ENCODE results near the gene CWC25. TPM values are rescaled to one million over a fixed set of nuclear protein-coding genes. Genes with fewer than 3 reads are reported as not detected.

CWC25 gene
- total RNA-seq, 1 donor from 2014 or later: 13.9 TPM

DNA sequence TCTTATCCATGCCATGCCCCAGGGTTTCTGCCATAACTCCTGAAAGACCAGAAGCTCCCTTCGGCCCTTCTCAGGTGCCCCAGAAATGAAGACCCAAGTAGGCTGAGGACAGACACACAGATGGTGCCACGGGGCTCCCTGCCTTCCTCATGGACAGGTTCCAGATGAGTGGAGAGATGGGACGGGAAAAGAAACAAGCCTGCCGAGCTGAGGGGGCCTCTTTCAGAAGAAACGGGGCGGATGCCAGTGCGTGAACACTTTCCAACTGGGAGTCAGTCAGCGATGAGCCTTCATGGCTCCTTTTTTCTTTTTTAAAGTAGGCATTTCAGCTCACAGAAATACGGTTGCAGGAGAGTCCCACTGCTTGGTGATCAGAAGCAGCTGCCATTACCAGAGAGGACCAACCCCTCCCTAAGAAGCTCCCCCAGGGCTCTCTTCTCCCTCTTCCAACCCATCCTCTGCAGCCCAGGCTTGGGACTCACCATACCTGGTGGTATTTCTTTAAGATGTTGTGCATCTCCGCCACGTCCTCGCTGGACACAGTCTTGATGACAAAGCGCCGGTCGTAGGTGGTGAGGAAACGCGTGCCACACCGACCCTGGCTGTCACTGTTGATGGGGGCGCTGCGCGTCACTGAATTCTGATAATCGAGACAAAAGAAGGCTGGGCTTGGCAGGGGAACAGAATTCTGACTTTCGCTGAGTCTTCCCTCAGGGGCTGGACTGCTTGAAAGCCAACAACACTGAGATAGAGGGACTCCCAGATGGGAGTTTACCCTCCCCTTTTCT is 45.0 kb downstream of the CWC25 start:
- no peak overlapping the region for H3K4me3 ChIP-seq (ENCODE audit: low read depth, low read length)
- H3K27me3 ChIP-seq (ENCODE audit: control insufficient read depth, insufficient read depth, low read length): no peaks in the 10 kb centered on the region
- DNase-seq (ENCODE audit: low read depth): no peak
- TF ChIP-seq, protein P1, sequence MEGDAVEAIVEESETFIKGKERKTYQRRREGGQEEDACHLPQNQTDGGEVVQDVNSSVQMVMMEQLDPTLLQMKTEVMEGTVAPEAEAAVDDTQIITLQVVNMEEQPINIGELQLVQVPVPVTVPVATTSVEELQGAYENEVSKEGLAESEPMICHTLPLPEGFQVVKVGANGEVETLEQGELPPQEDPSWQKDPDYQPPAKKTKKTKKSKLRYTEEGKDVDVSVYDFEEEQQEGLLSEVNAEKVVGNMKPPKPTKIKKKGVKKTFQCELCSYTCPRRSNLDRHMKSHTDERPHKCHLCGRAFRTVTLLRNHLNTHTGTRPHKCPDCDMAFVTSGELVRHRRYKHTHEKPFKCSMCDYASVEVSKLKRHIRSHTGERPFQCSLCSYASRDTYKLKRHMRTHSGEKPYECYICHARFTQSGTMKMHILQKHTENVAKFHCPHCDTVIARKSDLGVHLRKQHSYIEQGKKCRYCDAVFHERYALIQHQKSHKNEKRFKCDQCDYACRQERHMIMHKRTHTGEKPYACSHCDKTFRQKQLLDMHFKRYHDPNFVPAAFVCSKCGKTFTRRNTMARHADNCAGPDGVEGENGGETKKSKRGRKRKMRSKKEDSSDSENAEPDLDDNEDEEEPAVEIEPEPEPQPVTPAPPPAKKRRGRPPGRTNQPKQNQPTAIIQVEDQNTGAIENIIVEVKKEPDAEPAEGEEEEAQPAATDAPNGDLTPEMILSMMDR (IDR thresholded peaks at IDR 0.05; ENCODE audit: insufficient read depth, low read length, poor library complexity, severe bottlenecking): no peak
- peaks cover 3% of the 10 kb centered on the region for H3K36me3 ChIP-seq (ENCODE audit: control insufficient read depth, insufficient read depth, low read length)

DNA sequence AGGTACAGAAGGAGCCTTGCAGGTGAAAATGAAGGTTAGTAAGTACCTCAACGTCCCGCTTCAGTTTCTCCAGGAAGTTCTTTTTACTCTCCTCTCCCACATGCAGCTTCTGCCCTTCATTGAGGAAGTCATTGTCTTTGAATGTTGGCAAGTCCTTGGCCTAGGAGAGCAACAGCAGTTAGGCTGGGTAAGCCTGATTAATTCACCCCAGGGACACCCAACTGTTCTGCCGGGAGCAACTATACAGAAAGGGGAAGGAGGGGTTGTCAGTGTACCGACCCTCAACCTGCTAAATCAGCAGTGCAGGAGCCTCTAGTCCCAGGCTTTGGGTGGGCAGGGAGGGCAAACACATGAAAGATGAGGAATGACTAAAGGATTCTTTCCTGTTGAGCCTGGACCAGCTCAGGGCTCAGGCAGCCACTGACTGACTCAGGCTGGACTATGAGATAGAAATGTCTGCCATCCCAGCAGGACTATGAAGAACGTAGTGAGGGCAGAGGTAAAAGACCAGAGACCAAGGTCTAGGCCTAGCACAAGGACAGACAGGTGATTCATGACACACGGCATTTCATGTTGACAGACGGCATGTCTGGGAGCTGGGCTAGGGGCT is 47.4 kb downstream of the CWC25 start:
- H3K27me3 ChIP-seq (ENCODE audit: control insufficient read depth, insufficient read depth, low read length): no peaks in the 10 kb centered on the region
- peaks cover 3% of the 10 kb centered on the region for H3K36me3 ChIP-seq (ENCODE audit: control insufficient read depth, insufficient read depth, low read length)
- no peak overlapping the region for H3K4me3 ChIP-seq (ENCODE audit: low read depth, low read length)
- DNase-seq (ENCODE audit: low read depth): no peak
- TF ChIP-seq, protein P1 (IDR thresholded peaks at IDR 0.05; ENCODE audit: insufficient read depth, low read length, poor library complexity, severe bottlenecking): no peak

DNA sequence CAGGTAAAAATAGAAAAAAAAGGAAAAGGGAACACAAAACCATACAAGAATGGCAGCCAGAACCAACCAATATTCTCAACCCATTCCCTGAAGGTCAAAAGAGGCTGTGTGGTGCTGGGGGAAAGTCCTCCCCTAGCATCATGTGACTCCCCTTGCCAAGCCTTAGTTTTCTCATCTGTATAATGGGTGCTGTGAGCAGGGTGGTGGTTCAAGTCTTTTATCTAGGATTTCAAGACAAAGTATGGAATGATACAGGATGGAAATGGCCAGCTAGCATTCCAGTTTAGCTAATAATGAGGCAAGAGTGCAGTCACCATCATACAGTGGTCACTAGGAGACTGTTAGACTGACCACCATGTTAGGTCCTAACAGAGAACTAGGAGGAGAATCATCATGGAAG is 51.9 kb downstream of the CWC25 start:
- Histone ChIP-seq H3K27me3 (ENCODE audit: control insufficient read depth, insufficient read depth, low read length) (no peaks in the 10 kb centered on the region), H3K4me3 (ENCODE audit: low read depth, low read length) (no peak overlapping the region), H3K36me3 (ENCODE audit: control insufficient read depth, insufficient read depth, low read length) (peaks cover 1% of the 10 kb centered on the region)
- DNase-seq (ENCODE audit: low read depth): no peak
- TF ChIP-seq, protein P1 (IDR thresholded peaks at IDR 0.05; ENCODE audit: insufficient read depth, low read length, poor library complexity, severe bottlenecking): no peak

DNA sequence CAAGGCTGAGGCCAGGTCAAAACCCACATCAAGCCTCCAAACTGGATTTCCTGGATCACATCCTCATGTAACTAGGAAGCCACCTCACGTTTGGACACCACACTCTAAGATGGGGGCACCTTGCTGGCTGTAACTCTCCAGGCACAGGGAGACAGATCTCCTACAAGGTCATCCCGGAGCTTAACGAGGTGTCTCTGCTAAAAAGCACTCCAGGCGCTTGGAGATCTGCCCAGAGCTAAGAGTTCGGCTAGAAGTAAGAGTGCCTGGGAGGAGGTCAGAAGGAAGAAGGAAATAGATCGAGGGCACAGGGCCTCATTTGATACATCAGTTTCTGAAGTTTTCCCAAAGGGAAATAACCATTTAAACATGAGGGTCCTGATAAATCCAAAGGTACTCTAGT is 56.7 kb downstream of the CWC25 start:
- Histone ChIP-seq H3K27me3 (ENCODE audit: control insufficient read depth, insufficient read depth, low read length) (no peaks in the 10 kb centered on the region), H3K36me3 (ENCODE audit: control insufficient read depth, insufficient read depth, low read length) (peaks cover 4% of the 10 kb centered on the region), H3K4me3 (ENCODE audit: low read depth, low read length) (no peak overlapping the region)
- no peak for DNase-seq (ENCODE audit: low read depth)
- TF ChIP-seq, protein P1 (IDR thresholded peaks at IDR 0.05; ENCODE audit: insufficient read depth, low read length, poor library complexity, severe bottlenecking): no peak

GRCh38 chr17:38766341-38766740 is 58.8 kb downstream of the CWC25 start:
- Histone ChIP-seq H3K36me3 (ENCODE audit: control insufficient read depth, insufficient read depth, low read length) (peaks cover 6% of the 10 kb centered on the region), H3K27me3 (ENCODE audit: control insufficient read depth, insufficient read depth, low read length) (no peaks in the 10 kb centered on the region), H3K4me3 (ENCODE audit: low read depth, low read length) (no peak overlapping the region)
- TF ChIP-seq, protein P1 (IDR thresholded peaks at IDR 0.05; ENCODE audit: insufficient read depth, low read length, poor library complexity, severe bottlenecking): no peak
- DNase-seq (ENCODE audit: low read depth): no peak
